NCI-H2196 (cell line): ENCODE measurements around the gene GRHL1.

Experiments
- DNase-seq: peaks from one replicate; lab custom pipeline; 2025; ENCODE audit not compliant: unreplicated experiment; lab: John Stamatoyannopoulos, UW

The GRHL1 gene

DNA sequence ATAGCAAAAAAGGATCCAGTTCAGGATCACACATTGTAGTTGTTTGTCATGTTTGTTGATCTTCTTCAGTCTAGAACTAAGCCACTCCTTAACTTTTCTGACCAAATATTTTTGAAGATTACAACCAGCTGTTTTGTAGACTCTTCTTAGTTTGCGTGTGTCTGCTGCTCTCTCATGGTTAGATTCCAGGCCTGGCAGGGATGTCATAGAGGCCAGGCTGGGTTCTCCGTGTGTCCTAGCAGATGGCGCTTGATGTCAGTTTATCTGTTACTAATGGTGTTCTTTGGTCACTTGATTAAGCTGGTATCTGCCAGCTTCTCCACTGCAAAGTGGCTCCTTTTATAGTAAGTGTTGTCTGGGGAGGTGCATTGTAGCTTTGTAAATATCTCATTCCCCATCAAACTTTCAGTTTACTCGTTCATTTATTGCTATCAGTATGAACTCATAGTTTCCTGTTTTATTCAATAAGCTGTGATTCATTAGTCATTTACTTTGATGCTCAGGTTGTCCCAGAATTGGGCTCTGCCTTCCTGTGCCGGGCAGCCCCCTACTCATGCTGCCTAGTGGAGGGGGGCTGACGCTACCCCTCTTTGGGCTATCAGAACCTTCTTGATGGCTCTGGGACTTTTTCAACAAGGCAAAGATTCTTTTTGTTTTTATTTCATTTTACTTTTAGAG lies 42.1 kb downstream of the GRHL1 start:
- no peak for DNase-seq

DNA sequence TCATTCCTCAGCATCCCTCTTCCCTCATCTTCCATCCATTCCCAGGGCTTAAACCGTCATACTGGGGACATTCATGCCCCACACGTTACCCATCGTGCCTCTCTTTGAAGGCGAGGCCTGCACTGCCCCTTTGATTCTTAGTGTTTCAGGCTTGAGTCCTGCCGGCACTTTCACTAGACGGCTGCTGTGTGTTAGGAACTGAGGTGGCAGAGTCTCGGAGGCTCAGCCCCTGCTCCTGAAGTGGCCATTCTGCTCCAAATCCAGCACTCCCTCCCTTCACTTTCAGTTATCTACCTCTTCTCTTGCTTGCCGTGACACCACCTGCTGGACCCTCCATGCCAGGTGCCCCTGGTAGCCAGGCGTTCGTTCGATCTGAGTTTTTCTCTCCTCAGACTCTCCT lies 43.0 kb downstream of the GRHL1 start:
- no peak for DNase-seq

DNA sequence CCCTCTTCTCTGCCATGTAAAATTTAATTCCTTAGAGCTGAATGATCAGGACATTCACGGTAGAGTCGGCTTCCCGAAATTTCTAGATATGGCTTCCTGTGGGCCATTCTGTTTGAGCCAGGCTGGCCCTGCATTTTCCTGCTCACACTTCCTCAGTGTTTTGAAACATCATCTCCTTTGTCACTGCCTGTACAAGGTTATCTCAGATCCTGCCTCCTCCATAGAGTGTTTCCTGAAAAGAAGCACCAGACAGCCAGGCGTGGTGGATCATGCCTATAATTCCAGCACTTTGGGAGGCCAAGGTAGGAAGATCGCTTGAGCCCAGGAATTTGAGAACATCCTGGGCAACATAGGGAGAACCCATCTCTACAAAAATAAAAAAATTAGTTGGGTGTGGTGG lies 43.6 kb downstream of the GRHL1 start:
- DNase-seq: no peak

DNA sequence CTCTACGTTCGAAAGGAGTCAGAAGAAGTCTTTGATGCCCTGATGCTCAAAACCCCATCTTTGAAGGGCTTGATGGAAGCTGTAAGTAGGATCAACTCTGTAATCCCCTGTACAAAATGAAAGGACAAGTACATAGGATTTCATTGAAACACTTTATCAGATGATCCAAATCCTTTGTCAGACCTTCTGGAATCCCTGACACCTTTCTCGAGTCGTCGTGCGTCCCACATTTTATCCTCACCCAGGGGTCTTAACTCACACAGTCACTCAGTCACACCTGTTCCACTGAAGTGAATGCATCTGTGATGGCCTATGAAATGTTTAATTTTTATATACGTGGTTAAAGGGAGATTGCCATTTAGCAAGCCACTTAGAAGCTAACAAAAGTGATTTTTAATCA lies 44.8 kb downstream of the GRHL1 start:
- no peak for DNase-seq

DNA sequence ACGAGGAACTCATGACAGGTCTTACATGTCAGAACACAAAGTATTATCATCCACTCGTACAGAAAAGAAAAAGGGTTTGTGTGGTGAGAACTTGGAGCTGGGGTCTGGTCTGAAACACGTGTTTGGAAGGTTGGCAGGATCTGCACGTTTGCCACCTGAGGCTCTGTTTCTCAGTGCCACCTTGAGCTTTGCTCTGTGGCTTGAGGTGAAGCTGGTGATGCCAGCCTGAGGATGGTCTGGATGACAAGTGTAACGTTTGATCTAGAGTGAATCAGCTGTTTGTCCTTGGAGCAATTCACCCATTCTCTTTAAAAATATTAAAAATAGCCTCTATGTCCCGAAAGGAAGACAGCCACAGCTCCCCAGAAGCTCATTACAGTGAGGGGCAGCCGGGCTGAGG lies 46.4 kb downstream of the GRHL1 start:
- DNase-seq: no peak

DNA sequence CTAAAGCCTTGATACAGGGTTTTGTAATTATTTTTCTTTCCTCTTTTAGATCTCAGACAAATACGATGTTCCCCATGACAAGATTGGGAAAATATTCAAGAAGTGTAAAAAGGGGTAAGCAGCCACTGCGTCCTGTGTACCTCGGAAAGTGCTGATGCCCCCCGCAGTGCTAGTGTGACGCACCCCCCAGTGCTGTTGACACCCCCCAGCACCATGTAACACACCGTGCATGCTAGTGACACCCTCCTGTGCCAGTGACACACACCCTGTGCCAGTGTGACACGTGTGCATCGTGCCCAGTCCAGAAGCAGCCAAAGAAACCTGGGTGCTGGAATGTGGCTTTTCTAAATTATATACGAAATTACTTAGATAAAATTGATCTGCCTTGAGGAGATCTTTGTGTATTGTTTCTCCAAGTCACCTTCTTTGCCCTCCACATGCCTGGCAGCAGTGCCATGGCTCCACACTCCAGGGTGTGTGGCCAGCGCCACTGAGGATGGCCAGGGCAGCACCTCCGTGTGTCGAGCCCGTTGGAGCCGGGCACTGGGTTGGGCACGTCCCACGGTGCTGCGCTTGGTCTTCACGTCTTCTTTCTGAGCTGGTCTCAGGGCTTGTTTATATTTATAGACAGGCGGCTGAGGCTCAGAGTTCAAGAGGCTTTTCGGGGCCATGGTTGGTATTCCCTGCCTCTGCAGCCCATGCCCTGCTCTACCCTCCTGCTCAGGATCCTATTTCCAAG lies 47.6 kb downstream of the GRHL1 start:
- no peak for DNase-seq

DNA sequence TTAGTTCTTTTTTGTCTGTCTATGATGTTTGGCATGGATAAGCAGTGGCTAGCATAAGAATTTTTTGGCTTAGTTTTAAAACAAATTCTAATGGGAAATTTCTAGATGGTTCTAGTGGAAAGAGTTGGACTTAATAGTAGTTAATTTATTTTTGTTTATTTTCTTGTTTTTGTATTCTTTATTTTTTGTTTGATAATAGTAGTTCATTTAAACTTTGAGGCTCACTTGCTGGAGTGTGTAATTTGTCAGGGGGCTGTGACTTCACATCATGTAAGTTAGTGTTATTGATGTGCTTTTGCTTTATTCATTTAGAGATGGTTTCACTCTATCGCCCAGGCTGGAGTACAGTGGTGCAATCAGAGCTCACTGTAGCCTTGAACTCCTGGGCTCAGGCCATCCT lies 48.2 kb downstream of the GRHL1 start:
- no peak for DNase-seq

DNA sequence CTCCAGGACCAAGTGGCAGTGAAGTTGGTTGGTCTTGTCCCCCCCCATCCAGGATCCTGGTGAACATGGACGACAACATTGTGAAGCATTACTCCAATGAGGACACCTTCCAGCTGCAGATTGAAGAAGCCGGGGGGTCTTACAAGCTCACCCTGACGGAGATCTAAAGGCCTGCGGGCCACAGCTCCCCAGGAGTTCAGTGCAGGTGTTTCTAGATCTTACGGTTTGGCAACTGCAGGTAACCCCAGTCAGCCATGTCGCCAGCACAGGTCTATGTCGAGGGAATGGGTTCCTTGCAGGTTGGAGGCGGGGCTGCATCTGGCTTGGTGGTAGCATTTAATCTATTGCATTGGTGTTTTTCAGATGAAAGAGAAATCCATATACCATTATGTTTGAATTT lies 49.0 kb downstream of the GRHL1 start:
- no peak for DNase-seq

DNA sequence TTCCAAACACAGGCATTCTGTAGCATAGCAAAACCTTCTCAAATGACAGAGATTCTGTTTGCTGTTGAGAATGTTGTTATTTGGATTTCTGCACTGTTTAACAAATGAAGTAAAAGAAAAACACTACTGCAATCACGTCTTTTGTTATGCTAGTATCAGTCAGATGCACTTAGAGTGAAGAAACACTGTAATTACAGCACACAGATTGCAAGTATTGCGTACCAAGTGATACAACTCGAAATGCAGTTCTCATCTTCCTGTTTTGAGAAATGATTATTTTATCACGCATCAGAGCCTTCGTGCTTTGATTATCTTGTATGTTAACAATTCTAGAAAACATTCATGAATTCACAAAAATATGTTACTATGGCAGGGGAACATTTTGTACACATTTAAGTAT lies 50.1 kb downstream of the GRHL1 start:
- no peak for DNase-seq

DNA sequence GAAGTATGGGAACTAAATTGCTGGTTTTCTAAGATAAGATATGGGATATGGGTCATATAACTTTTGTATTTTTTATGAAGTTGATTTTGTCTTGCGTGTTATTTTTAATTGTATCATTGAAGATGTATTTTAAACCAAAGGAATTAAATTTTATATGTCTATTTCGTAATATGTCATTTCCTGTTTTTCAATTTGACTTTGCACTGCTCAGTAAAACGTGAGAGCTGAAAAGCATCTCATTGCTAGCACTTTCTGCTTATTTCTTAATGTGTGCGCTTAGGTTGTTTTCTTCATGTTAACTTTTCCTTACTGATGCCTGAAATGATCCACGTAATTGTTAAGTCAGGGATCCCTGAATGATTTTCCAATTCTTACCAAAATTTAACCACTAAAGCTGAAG lies 50.6 kb downstream of the GRHL1 start:
- no peak for DNase-seq

DNA sequence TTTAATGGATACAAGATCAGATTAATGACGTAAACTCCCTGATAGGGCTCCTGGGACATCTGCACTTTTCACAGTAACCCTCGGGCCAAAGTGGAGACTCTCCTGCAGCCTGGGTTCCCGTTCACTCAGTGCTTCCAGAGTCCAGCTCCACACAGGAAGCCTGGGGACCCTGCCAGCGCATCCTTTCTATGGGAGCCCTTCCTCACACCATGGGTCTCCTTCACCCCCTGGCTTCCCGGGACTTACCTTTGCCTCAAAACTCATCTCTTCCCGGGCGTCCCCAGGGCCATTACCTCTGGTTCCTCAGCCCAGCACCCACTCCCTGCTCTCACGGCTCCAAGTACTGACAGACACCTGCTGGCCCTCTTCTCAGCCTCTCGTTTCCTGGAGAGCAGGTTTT lies 51.2 kb downstream of the GRHL1 start:
- DNase-seq: no peak

DNA sequence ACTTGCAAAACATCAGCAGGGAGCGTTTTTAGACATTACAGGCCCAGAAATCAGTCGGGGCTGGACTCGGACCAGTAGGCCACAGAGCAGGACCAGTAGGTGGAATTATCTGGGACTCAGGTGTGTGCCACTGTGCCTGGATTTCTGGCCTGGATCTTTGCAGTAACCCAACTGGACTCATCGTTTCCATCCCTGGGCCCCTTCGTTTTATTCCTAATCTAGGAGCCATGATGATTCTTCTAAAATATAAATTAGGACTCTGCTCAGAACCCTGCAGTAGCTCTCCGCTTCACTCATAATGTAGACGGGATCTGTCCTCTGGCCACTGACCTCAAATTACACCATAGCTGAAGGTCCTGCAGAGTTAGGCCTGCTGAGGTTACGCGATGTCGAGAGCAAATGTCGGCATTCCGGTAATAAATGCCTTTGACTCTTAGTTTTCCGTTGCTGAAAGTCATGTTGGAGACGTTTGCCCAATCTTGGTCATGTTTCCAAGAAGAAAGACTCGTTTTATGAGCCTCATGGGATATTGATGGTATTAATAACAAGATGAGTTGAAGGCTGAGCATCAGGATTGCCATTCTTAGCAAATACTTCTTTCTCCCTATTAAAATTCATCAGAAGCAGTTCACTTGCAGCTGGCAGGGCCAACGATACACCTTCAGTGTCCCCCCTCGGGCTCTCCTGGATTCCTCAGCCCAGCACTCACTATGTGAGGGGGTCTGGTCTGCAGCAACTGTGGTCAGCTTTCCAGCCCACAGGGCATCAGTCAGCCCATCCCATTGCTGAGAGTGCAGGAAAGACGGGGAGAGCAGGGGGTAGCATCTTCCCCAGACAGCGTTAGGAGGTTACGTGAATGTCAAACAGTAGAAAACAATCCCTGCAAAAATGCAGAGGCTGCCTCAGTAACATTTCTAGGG lies 52.0 kb downstream of the GRHL1 start:
- DNase-seq: no peak

DNA sequence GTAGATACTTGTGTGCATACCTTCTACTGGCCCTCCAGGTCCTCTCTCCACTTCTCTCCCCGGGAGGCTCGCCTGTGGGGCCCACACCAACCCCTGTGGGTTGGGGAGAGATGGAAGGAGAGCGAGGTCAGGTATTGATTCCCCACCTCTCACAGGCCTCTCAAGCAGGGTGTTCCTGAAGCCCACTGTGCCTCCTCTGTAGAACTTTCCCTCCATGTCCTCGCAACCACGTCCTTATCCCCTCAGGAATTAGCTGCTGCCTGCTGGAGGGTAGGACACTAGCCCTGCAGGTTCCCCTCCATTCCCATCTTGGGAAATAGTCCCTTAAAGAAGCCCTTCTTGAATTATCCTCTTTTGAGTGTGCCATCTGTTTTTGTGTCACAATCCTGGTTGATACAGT lies 52.9 kb downstream of the GRHL1 start:
- DNase-seq: no peak

DNA sequence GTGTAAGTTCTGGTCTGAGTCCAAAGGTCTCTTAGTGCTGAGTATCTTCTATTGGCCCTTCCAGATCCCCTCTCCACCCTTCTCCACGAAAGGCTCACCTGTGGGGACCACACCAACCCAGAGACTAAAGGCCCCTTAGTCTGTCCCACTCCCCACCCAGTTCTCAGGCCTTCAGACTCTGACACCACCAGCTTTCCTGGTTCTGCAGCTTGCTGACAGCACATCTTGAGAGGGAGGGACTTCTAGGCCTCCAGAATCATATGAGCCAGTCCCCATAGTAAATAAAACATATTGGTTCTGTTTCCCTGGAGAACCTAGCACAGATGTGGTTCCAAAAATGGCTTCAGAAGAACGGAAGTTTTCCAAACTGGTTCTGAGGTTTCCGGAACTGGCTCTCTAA lies 53.3 kb downstream of the GRHL1 start:
- no peak for DNase-seq

DNA sequence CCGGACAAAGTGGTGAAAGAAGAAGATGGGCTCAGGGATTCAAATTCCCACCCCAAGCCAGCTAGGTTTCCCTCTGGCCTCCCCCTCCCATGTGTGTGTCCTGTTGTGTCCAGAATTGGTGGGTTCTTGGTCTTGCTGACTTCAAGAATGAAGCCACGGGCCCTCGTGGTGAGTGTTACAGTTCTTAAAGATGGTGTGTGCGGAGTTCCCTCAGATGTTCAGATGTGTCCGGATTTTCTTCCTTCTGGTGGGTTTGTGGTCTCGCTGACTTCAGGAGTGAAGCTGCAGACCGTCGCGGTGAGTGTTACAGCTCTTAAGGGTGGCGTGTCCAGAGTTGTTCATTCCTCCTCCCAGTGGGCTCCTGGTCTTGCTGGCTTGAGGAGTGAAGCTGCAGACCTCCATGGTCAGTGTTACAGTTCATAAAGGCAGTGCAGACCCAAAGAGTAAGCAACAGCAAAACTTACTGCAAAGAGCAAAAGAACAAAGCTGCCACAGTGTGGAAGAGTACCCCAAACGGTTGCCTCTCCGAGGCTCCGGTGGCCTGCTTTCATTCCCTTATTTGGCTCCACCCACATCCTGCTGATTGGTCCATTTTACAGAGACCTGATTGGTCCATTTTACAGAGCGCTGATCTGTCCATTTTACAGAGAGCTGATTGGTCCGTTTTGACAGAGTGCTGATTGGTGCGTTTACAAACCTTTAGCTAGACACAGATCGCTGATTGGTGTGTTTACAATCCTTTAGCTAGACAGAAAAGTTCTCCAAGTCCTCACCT lies 54.2 kb downstream of the GRHL1 start:
- no peak for DNase-seq

DNA sequence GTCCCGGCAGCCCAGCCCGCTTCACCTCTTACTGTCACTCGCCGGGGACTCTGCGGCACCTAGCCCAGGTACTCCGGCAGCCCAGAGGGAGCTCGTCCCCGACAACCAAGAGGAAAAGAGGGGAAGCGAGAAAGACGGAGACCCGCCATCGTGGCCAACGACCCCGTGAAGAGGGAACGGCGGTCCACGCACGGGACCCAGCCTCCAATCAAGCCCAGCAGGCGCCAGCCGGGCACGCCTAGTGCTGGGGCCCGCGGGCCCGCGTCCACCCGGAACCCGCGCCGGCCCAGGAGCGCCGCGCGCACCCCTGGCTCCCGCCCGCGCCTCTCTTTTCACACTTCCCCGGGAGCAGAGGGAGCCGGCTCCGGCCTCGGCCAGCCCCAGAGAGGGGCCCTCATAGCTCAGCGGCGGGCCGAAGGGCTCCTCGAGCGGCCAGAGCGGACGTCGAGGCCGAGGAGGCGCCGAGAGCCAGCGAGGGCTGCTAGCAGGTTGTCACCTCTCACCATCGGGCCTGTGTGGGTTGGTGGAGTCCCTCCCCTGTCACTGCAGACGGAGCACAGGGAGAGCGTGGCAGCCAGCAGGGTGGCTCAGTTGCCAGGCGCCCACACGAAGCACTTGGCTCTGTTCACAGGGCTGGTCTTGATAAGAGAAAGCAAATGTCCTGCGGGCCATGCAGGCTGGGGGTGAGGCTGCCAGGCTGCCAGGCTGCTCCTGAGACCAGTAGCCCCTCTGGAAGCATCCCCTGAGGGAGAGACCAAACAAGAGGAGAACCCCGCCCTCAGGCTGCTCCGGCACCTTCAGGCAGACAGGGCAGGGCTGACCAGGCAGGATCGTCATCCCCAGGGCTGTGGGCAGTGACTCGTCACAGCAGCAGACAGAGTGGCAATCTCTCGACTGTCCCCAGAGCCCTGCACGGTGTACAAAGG lies 55.0 kb downstream of the GRHL1 start:
- DNase-seq: no peak

DNA sequence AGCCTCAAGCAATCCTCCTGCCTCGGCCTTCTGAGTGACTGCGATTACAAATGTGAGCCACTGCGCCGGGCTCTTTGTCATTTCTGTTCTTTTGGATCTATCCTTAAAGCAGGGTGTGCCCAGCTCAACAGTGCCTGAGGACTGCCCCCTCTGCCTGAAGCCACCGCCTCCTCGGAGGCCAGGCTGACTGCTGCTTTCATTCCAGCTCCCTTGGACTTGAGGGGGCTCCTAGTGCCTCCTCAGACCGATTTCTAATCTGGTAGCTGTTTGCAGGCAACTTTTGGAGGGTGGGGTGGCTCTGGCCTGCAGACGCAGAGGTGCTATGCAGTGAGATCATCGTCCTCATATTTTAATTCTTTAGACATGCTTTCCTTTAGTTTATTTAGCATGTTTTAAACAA lies 55.9 kb downstream of the GRHL1 start:
- no peak for DNase-seq

DNA sequence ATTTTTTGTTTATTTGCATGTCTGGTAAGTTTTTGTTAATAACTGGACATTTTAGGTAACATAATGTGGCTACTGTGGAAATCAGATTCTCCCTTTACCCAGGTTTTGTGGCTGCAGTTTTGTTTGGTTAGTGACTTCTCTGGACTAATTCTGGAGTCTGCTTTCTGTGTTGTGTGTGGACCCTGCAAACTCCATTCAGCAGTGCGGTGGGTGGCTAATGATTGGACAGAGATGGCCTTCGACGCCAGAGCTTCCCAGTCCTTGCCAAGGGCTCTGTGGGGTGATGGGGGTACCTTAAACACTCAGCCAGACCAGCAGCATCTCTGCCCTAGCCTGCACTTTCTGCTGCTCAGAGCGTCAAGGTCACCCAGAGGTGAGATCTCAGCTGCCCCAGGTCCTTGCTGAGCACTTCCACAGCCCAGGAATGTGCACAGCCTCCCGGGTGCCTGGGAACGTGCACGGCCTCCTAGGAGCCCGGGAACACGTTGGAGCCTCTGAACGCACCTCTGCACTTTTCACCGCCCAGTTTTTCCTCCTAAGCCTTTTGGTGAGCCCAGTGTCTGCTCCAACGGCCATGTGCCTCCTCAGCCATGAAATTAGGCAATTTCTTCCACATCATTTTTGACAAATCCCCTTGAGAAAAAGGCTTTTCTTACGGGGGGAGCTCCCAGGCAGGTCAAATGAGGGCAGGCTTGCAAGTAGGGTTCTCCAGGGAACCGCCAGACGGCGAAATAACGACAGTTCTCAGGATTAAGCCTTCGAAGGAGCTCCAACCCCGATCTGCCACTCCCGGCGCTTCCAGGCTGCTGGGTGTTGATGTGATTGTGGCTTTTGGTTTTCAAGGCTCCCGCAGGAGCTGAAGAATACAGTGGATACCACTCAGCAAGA lies 56.7 kb downstream of the GRHL1 start:
- DNase-seq: no peak

DNA sequence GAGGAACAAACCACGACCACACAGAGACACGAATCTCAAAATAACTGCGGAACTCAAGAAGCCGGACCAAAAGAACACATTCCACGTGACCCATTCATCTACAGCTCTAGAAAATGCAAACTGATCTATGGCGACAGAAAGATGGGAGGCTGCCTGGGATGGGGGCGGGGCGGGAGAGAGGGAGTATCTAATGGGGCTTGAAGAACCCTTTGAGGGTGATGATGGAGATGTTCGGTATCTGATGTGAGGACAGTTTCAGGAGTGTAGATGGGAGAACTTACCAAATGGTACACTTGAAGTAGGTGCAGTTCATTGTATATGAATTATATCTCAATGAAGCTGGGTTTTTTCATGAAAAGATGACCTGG lies 57.3 kb downstream of the GRHL1 start:
- no peak for DNase-seq
